Transverse colon (tissue), 4 donors: ENCODE data around the gene ZBTB7C. TPM values are rescaled to one million over a fixed set of nuclear protein-coding genes. Genes with fewer than 3 reads are reported as not detected.

Experiments used
- DNase-seq: peaks from one replicate; pipeline ENCODE4 v3.0.0-alpha.2; 2019
- H3K27ac ChIP-seq, 4 donors: fragments of 200-600 bp; sonication (generic); 2 replicates each; pipeline ENCODE4 v1.5.1; 2016 to 2018; ENCODE audit warnings: inconsistent platforms in 4 of 4
- H3K27me3 ChIP-seq: fragments of 200-600 bp; sonication (generic); 2 replicates; pipeline ENCODE4 v1.5.1; 2017; ENCODE audit warnings: inconsistent platforms
- H3K36me3 ChIP-seq, 4 donors: fragments of 200-600 bp; sonication (generic); 2 replicates each; pipeline ENCODE4 v1.5.1; 2017 to 2019; ENCODE audit warnings: inconsistent platforms in 4 of 4
- H3K4me1 ChIP-seq, 4 donors: fragments of 200-600 bp; sonication (generic); 2 replicates each; pipeline ENCODE4 v1.5.1; 2017 to 2020; ENCODE audit warnings: inconsistent platforms in 4 of 4
- H3K4me3 ChIP-seq, 4 donors: fragments of 200-600 bp; sonication (generic); 1 replicate in 1 of 4; 2 replicates in 3 of 4; pipeline versions ENCODE4 v1.5.1 to v1.6.1; 2017 to 2019; ENCODE audit warnings: inconsistent platforms in 4 of 4
- H3K9me3 ChIP-seq, 2 donors: fragments of 200-600 bp; sonication (generic); 2 replicates each; pipeline ENCODE4 v1.5.1; 2017 to 2019; ENCODE audit warnings: inconsistent platforms in 2 of 2
- CTCF ChIP-seq, 5 experiments: fragments of 200-600 bp in 3 of 5; fragments of 450-650 bp in 2 of 5; sonication (generic) in 3 of 5; IDR thresholded peaks; 1 replicate in 2 of 5; 2 replicates in 3 of 5; pipeline ENCODE4 v1.5.1; 2016 to 2017; ENCODE audit warnings: antibody characterized with exemption in 5 of 5, inconsistent platforms in 3 of 5, mild to moderate bottlenecking in 2 of 5, moderate library complexity in 1 of 5
- EP300 ChIP-seq: sonication (generic); formaldehyde crosslinking; IDR thresholded peaks from one replicate; pipeline ENCODE4 v1.6.1; 2017; ENCODE audit warnings: antibody characterized with exemption, low read depth
- POLR2A ChIP-seq: fragments of 450-650 bp; IDR thresholded peaks from one replicate; pipeline ENCODE4 v1.6.1; 2016; ENCODE audit warnings: antibody characterized with exemption, mild to moderate bottlenecking, moderate library complexity
- POLR2AphosphoS5 ChIP-seq, 3 donors: sonication (generic); formaldehyde crosslinking; IDR thresholded peaks; one replicate each; pipeline ENCODE4 v1.6.1; 2016; ENCODE audit warnings: antibody characterized with exemption in 3 of 3
- WGBS, 2 donors: methylation state at CpG; one replicate each; pipeline ENCODE4 v1.1.5; 2018; ENCODE audit warnings: low coverage in 1 of 2; 5-methylcytosine and 5-hydroxymethylcytosine counted together
- in situ Hi-C, 4 donors: fragments of 200-750 bp; cut with MboI; loops; one replicate each; pipeline versions ENCODE4 v1.15.0 to v1.15.1; 2017; ENCODE audit warnings: low sequenced_read_pairs in 3 of 4, low pct_ligation_motif_present in 1 of 4, low pct_unique_long_range_greater_than_20kb in 1 of 4
- intact Hi-C: fragments of 100-400 bp; cut with DNase I; formaldehyde crosslinking; loops from one replicate; pipeline ENCODE4 v1.15.1; 2023; ENCODE audit warnings: low total_unique reads
- total RNA-seq, 4 donors: library from RNA; depleted of rRNA; stranded (reverse); fragments of >200 nt; gene quantifications; one replicate each; pipeline ENCODE4 v1.1.0, GENCODE V29; 2016

ZBTB7C gene
- total RNA-seq, 4 donors from 2014 or later: 38.4 to 81.2 (median 47.5) TPM

DNA sequence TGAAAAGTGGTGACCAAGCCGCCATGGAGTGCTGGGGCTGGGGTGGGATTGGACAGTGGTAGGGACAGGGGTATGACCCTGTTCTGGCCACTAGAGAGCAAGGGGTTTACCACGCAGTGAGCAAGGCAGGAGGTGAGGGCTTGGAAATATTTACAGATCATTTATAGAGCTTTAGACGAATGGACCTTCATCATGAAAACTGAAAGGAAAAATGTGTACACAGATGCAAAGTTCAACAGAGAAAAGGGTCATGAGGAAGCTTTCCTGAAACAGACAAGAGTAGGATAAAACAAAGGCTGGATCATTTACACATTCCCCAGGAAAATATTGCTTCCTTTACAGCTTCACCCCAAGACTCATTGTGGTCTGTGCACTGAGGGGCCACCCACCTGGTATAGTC lies 348.2 kb downstream of the ZBTB7C start:
- H3K27ac ChIP-seq: peak overlapping the region in 1 of 4 donors; percentile 8
- WGBS, 2 donors: 55 to 58% methylated on average over 3 of the region's 3 CpGs
- no peaks in the 10 kb centered on the region for H3K36me3 ChIP-seq
- no peak for TF ChIP-seq CTCF (IDR thresholded peaks at IDR 0.05)
- TF ChIP-seq POLR2AphosphoS5 (IDR thresholded peaks at IDR 0.05): no peak
- TF ChIP-seq POLR2A: no peak
- no peak for TF ChIP-seq EP300
- no peaks in the 10 kb centered on the region for H3K9me3 ChIP-seq
- H3K27me3 ChIP-seq: no peaks in the 10 kb centered on the region
- intact Hi-C loops: no loop called here
- H3K4me1 ChIP-seq: peaks cover 0 to 13% (median 0%) of the 10 kb centered on the region in 4 donors
- DNase-seq: no peak
- no peak overlapping the region for H3K4me3 ChIP-seq
- in situ Hi-C loops: no loop called here

DNA sequence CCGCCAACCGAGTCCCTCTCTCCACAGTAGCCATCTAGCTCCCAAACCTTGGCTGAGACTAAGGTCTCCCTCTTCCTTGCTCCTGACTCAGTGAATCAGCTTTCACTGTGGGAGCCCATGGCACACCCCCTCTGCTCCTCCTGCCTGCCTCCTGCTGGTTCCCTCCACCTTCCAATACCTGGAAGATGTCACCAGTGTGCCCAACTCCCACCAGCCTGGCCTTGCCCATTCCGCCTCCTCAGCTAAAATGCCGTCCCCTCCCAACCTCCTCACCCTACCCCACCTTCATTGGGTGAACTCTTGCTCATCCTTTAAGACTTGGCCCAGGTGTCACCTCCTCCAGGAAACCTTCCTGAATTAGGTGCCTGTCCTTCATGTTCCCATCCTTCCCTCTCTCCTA lies 348.8 kb downstream of the ZBTB7C start:
- Histone ChIP-seq H3K9me3 (no peaks in the 10 kb centered on the region), H3K4me3 (no peak overlapping the region), H3K27ac (peak overlapping the region in 1 of 4 donors; percentile 1), H3K36me3 (no peaks in the 10 kb centered on the region), H3K4me1 (peaks cover 0 to 13% (median 0%) of the 10 kb centered on the region in 4 donors), H3K27me3 (no peaks in the 10 kb centered on the region)
- 79 to 94% methylated on average over 2 to 4 of the region's 4 CpGs for WGBS, 2 donors
- in situ Hi-C loops: no loop called here
- intact Hi-C loops: no loop called here
- TF ChIP-seq CTCF (IDR thresholded peaks at IDR 0.05): no peak
- no peak for TF ChIP-seq POLR2A
- no peak for TF ChIP-seq EP300
- TF ChIP-seq POLR2AphosphoS5 (IDR thresholded peaks at IDR 0.05): no peak
- no peak for DNase-seq

DNA sequence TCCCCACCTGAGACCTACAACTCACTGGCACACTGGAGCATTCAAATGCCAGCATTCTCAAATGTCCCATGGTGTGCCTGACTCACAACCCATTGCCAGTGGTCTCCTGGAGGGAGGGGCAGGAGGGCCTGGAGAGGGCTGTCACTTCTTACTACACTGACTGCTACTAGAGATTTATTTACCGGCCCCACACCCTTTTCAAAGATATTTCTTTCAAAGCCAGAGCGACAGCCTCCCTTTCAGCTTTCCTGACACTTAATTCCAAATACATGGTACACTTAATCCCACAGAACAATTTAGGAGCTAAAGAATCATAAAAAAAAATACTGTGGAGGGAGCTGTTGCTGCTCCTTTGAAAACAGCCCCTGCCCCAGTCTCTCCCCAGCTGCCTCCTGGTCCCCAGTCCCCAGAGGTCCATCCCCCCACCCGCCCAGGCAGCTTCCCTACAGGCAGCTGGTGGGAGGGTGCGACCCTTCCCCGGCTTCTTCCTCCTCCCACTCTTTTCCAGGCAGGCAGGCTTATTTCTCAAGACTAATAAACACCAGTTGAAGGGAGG lies 349.6 kb downstream of the ZBTB7C start:
- WGBS, 2 donors: 16 to 37% methylated on average over 3 to 5 of the region's 5 CpGs
- in situ Hi-C loops (no loop called here), intact Hi-C loops (no loop called here)
- H3K4me1 ChIP-seq: peaks cover 0 to 17% (median 2%) of the 10 kb centered on the region in 4 donors
- H3K36me3 ChIP-seq: no peaks in the 10 kb centered on the region
- TF ChIP-seq CTCF (IDR thresholded peaks at IDR 0.05) (no peak), POLR2AphosphoS5 (IDR thresholded peaks at IDR 0.05) (no peak), EP300 (no peak), POLR2A (no peak)
- H3K9me3 ChIP-seq: no peaks in the 10 kb centered on the region
- H3K27me3 ChIP-seq: no peaks in the 10 kb centered on the region
- H3K4me3 ChIP-seq: no peak overlapping the region
- no peak for DNase-seq
- H3K27ac ChIP-seq: peak overlapping the region in 1 of 4 donors; percentile 1

DNA sequence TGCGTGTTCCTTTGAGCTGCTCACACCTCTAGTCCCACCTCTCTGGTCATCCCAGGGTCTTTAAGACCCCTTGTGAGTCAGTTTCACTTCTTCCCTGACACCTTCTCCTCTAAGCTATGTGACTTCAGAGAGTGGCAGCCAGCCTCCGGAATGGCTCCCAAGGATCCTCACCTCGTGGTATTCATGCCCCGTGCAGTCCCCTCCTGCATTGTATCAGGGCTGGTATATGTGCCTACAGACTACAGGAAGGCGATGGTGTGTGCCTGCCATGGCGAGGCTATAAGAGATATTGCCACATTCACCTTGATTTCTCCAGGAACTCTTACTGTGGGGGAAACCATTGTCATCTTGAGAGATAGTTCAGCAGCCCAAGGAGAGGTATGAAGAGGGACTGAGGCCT lies 350.7 kb downstream of the ZBTB7C start:
- Histone ChIP-seq H3K9me3 (no peaks in the 10 kb centered on the region), H3K27me3 (no peaks in the 10 kb centered on the region), H3K36me3 (no peaks in the 10 kb centered on the region), H3K4me1 (peaks cover 0 to 28% (median 6%) of the 10 kb centered on the region in 4 donors), H3K4me3 (no peak overlapping the region), H3K27ac (no peak overlapping the region)
- no peak for DNase-seq
- WGBS, 2 donors: 85% methylated on average over 6 of the region's 6 CpGs; no CpG with 5 or more reads in 1 of the 2 donors
- in situ Hi-C loops (no loop called here), intact Hi-C loops (no loop called here)
- no peak for TF ChIP-seq POLR2A
- TF ChIP-seq CTCF (IDR thresholded peaks at IDR 0.05): no peak
- no peak for TF ChIP-seq POLR2AphosphoS5 (IDR thresholded peaks at IDR 0.05)
- TF ChIP-seq EP300: no peak
